Measurements from ENCODE around the gene NCKAP5. TPM values are rescaled to one million over a fixed set of nuclear protein-coding genes. Genes with fewer than 3 reads are reported as not detected.

The NCKAP5 gene
- polyA plus RNA-seq (2012; ENCODE audit: insufficient read length, low read depth): 3.5 TPM

GRCh38 chr2:133568172-133568571 is at the start of gene NCKAP5:
Gene NCKAP5 (minus strand): TSS chr2:133568463. CDS start chr2:133517526, 50,937 bp downstream.
- peak; percentile 93; the same call in 1 of the 2 replicates for TF ChIP-seq SIN3A (IDR thresholded peaks at IDR 0.05; ENCODE audit: borderline replicate concordance, insufficient read depth, low read length)
- peak; percentile 61 for TF ChIP-seq POLR2AphosphoS5 (IDR thresholded peaks at IDR 0.05; ENCODE audit: low read depth, low read length)
- peak; percentile 85 for TF ChIP-seq FOXP2 (optimal IDR thresholded peaks at IDR 0.05; ENCODE audit: borderline replicate concordance, extremely low read depth, extremely low read length, insufficient read depth)
- TF ChIP-seq REST (IDR thresholded peaks at IDR 0.05; ENCODE audit: insufficient read depth in 1 of 2, low read depth in 2 of 2, low read length in 2 of 2): no peak
- TF ChIP-seq TAF1 (IDR thresholded peaks at IDR 0.05; ENCODE audit: borderline replicate concordance, insufficient read depth, low read length): no peak

- no peak for TF ChIP-seq SIN3A (IDR thresholded peaks at IDR 0.05; ENCODE audit: borderline replicate concordance, insufficient read depth, low read length)
- no peak for TF ChIP-seq TAF1 (IDR thresholded peaks at IDR 0.05; ENCODE audit: borderline replicate concordance, insufficient read depth, low read length)
- no peak for TF ChIP-seq REST (IDR thresholded peaks at IDR 0.05; ENCODE audit: insufficient read depth in 1 of 2, low read depth in 2 of 2, low read length in 2 of 2)
- no peak for TF ChIP-seq FOXP2 (optimal IDR thresholded peaks at IDR 0.05; ENCODE audit: borderline replicate concordance, extremely low read depth, extremely low read length, insufficient read depth)
- no peak for TF ChIP-seq POLR2AphosphoS5 (IDR thresholded peaks at IDR 0.05; ENCODE audit: low read depth, low read length)
Measured at GRCh38 chr2:133609664-133610063, 41.4 kb upstream of the NCKAP5 start.

- no peak for TF ChIP-seq REST (IDR thresholded peaks at IDR 0.05; ENCODE audit: insufficient read depth in 1 of 2, low read depth in 2 of 2, low read length in 2 of 2)
- no peak for TF ChIP-seq TAF1 (IDR thresholded peaks at IDR 0.05; ENCODE audit: borderline replicate concordance, insufficient read depth, low read length)
- TF ChIP-seq FOXP2 (optimal IDR thresholded peaks at IDR 0.05; ENCODE audit: borderline replicate concordance, extremely low read depth, extremely low read length, insufficient read depth): no peak
- TF ChIP-seq POLR2AphosphoS5 (IDR thresholded peaks at IDR 0.05; ENCODE audit: low read depth, low read length): no peak
- TF ChIP-seq SIN3A (IDR thresholded peaks at IDR 0.05; ENCODE audit: borderline replicate concordance, insufficient read depth, low read length): no peak
Measured at GRCh38 chr2:133608291-133608690, 40.0 kb upstream of the NCKAP5 start.

GRCh38 chr2:133607679-133608078 is 39.4 kb upstream of the NCKAP5 start:
- no peak for TF ChIP-seq TAF1 (IDR thresholded peaks at IDR 0.05; ENCODE audit: borderline replicate concordance, insufficient read depth, low read length)
- TF ChIP-seq POLR2AphosphoS5 (IDR thresholded peaks at IDR 0.05; ENCODE audit: low read depth, low read length): no peak
- TF ChIP-seq REST (IDR thresholded peaks at IDR 0.05; ENCODE audit: insufficient read depth in 1 of 2, low read depth in 2 of 2, low read length in 2 of 2): no peak
- TF ChIP-seq SIN3A (IDR thresholded peaks at IDR 0.05; ENCODE audit: borderline replicate concordance, insufficient read depth, low read length): no peak
- no peak for TF ChIP-seq FOXP2 (optimal IDR thresholded peaks at IDR 0.05; ENCODE audit: borderline replicate concordance, extremely low read depth, extremely low read length, insufficient read depth)

GRCh38 chr2:133606616-133607015 is 38.4 kb upstream of the NCKAP5 start:
- TF ChIP-seq TAF1 (IDR thresholded peaks at IDR 0.05; ENCODE audit: borderline replicate concordance, insufficient read depth, low read length): no peak
- no peak for TF ChIP-seq SIN3A (IDR thresholded peaks at IDR 0.05; ENCODE audit: borderline replicate concordance, insufficient read depth, low read length)
- no peak for TF ChIP-seq REST (IDR thresholded peaks at IDR 0.05; ENCODE audit: insufficient read depth in 1 of 2, low read depth in 2 of 2, low read length in 2 of 2)
- TF ChIP-seq POLR2AphosphoS5 (IDR thresholded peaks at IDR 0.05; ENCODE audit: low read depth, low read length): no peak
- no peak for TF ChIP-seq FOXP2 (optimal IDR thresholded peaks at IDR 0.05; ENCODE audit: borderline replicate concordance, extremely low read depth, extremely low read length, insufficient read depth)

All from PFSK-1 (cell line).